ENCODE data around the gene TPRN.

- TF ChIP-seq CTCF (IDR thresholded peaks at IDR 0.05) (no peak), ZFX (IDR thresholded peaks at IDR 0.05; ENCODE audit: borderline replicate concordance) (no peak)
Observed at GRCh38 chr9:137194909-137195308, 5.6 kb downstream of the TPRN start.

Data from 22Rv1 (cell line).